LNCAP (cell line): ENCODE measurements around the gene CXCL17.

Experiments used
- TF ChIP-seq, protein P1 (sequence below): fragments of 450-650 bp; IDR thresholded peaks from 2 replicates; pipeline ENCODE4 v1.5.1; 2017; ENCODE audit warnings: mild to moderate bottlenecking

CXCL17 gene

DNA sequence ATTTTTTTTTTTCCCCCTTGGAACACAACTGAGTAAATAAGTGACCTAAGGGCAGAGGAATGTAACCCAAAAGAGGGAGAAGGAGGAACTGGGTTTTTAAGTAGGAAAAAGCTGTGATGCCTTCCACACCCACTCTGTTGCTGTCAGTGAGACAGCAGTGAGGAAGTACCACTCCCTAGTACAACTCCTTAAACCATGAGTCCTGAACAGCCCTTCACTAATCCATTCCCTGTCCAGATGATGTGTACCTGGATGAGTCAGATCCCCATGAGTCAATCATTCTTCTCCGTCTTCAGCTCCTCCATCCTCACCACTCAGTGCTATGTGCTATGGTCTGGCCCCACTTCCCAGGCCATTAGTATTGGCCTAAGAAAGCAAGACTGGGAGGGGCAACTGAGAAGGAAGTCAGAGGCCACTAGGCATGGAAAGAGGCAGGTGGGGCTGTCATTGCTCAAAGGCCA is 12.9 kb upstream of the CXCL17 start:
- TF ChIP-seq, protein P1, sequence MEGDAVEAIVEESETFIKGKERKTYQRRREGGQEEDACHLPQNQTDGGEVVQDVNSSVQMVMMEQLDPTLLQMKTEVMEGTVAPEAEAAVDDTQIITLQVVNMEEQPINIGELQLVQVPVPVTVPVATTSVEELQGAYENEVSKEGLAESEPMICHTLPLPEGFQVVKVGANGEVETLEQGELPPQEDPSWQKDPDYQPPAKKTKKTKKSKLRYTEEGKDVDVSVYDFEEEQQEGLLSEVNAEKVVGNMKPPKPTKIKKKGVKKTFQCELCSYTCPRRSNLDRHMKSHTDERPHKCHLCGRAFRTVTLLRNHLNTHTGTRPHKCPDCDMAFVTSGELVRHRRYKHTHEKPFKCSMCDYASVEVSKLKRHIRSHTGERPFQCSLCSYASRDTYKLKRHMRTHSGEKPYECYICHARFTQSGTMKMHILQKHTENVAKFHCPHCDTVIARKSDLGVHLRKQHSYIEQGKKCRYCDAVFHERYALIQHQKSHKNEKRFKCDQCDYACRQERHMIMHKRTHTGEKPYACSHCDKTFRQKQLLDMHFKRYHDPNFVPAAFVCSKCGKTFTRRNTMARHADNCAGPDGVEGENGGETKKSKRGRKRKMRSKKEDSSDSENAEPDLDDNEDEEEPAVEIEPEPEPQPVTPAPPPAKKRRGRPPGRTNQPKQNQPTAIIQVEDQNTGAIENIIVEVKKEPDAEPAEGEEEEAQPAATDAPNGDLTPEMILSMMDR = no peak

GRCh38 chr19:42455086-42455485 is 12.3 kb upstream of the CXCL17 start:
- TF ChIP-seq, protein P1 = no peak

DNA sequence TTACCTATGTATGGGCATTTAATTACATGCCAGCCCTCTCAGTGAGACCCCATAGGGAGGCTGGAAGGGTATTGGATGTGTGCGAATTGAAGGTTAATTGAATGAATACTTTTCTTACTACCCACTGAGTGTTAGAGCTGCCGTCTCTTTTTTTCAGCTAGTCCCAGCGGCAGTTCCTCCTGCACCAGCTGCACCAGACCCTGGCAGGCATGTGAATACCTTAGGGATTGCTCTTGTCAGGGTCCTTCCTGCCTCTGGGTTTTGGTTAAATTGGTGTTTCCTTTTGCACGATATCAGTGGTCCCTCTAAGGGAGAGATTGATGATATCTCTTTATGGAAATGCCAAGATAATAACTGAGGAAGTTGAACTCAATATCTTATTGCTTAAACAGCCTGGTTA is 9.8 kb upstream of the CXCL17 start:
- TF ChIP-seq, protein P1 = no peak

GRCh38 chr19:42450314-42450934 is 7.7 kb upstream of the CXCL17 start:
- TF ChIP-seq, protein P1 = peak; percentile 64

GRCh38 chr19:42445948-42446347 is 3.2 kb upstream of the CXCL17 start:
- TF ChIP-seq, protein P1 = no peak

GRCh38 chr19:42443944-42444398 is 1.2 kb upstream of the CXCL17 start:
- TF ChIP-seq, protein P1 = no peak

- TF ChIP-seq, protein P1 = no peak
Measured at GRCh38 chr19:42441049-42441445, 1.7 kb downstream of the CXCL17 start.
